ENCODE results near the gene KDM5A. TPM values are rescaled to one million over a fixed set of nuclear protein-coding genes. Genes with fewer than 3 reads are reported as not detected.

Gene KDM5A
- total RNA-seq, 2 experiments from 2014 or later: 39.6 to 88.8 TPM

- H3K9me2 ChIP-seq (ENCODE audit: insufficient read depth, low read length): no peaks in the 10 kb centered on the region
- no peak for DNase-seq (ENCODE audit: low spot score)
- CTCF ChIA-PET (ENCODE audit: unreplicated experiment): no interaction called here
- H4K20me1 ChIP-seq (ENCODE audit: insufficient read depth, low read length): no peaks in the 10 kb centered on the region; the same call in 1 of the 2 replicates
- intact Hi-C loops (cut with micrococcal nuclease; ENCODE audit: unreplicated experiment): no loop called here
- no peak overlapping the region for H3K27ac ChIP-seq (ENCODE audit: low read depth, low read length, poor library complexity, severe bottlenecking)
- POLR2A ChIA-PET: interaction anchor here (0.6 kb wide), 1 partner anchor 32 kb away, joined by 3 read pairs; no protein-coding TSS in a partner anchor
- no peaks in the 10 kb centered on the region for H3K9me3 ChIP-seq (ENCODE audit: low read length)
- TF ChIP-seq CTCF (conservative IDR thresholded peaks at IDR 0.05; ENCODE audit: low read length): no peak
- no peak for TF ChIP-seq EZH2phosphoT487 (IDR thresholded peaks at IDR 0.05; ENCODE audit: borderline replicate concordance, low read depth, low read length)
- H3K4me2 ChIP-seq (ENCODE audit: low read length): no peak overlapping the region
- H2AFZ ChIP-seq (ENCODE audit: low read length): no peak overlapping the region
- H3K4me3 ChIP-seq (ENCODE audit: low read depth, low read length, poor library complexity, severe bottlenecking): no peak overlapping the region
- H3K79me2 ChIP-seq (ENCODE audit: insufficient read depth, low read depth, low read length): no peaks in the 10 kb centered on the region
- H3K4me1 ChIP-seq (ENCODE audit: insufficient read depth, low read length, poor library complexity, severe bottlenecking): no peaks in the 10 kb centered on the region
- no TSS peak for BruUV-seq (replicated peaks)
- peaks cover 78% of the 10 kb centered on the region for H3K36me3 ChIP-seq (ENCODE audit: insufficient read depth, low read length)
Observed at GRCh38 chr12:331287-331686, 57.8 kb downstream of the KDM5A start.

GRCh38 chr12:325906-326305 is 63.2 kb downstream of the KDM5A start:
- no peak for TF ChIP-seq CTCF (conservative IDR thresholded peaks at IDR 0.05; ENCODE audit: low read length)
- no peak for TF ChIP-seq EZH2phosphoT487 (IDR thresholded peaks at IDR 0.05; ENCODE audit: borderline replicate concordance, low read depth, low read length)
- CTCF ChIA-PET (ENCODE audit: unreplicated experiment): no interaction called here
- intact Hi-C loops (cut with micrococcal nuclease; ENCODE audit: unreplicated experiment): no loop called here
- Histone ChIP-seq H3K9me3 (ENCODE audit: low read length) (no peaks in the 10 kb centered on the region), H4K20me1 (ENCODE audit: insufficient read depth, low read length) (no peaks in the 10 kb centered on the region), H2AFZ (ENCODE audit: low read length) (no peak overlapping the region), H3K4me2 (ENCODE audit: low read length) (no peak overlapping the region), H3K4me1 (ENCODE audit: insufficient read depth, low read length, poor library complexity, severe bottlenecking) (no peaks in the 10 kb centered on the region), H3K9me2 (ENCODE audit: insufficient read depth, low read length) (no peaks in the 10 kb centered on the region), H3K4me3 (ENCODE audit: low read depth, low read length, poor library complexity, severe bottlenecking) (no peak overlapping the region), H3K36me3 (ENCODE audit: insufficient read depth, low read length) (peaks cover 82% of the 10 kb centered on the region), H3K79me2 (ENCODE audit: insufficient read depth, low read depth, low read length) (no peaks in the 10 kb centered on the region), H3K27ac (ENCODE audit: low read depth, low read length, poor library complexity, severe bottlenecking) (no peak overlapping the region)
- DNase-seq (ENCODE audit: low spot score): no peak
- POLR2A ChIA-PET: no interaction called here
- no TSS peak for BruUV-seq (replicated peaks)

- H3K9me2 ChIP-seq (ENCODE audit: insufficient read depth, low read length): no peaks in the 10 kb centered on the region
- H3K79me2 ChIP-seq (ENCODE audit: insufficient read depth, low read depth, low read length): no peaks in the 10 kb centered on the region
- H3K4me2 ChIP-seq (ENCODE audit: low read length): no peak overlapping the region
- H3K27ac ChIP-seq (ENCODE audit: low read depth, low read length, poor library complexity, severe bottlenecking): no peak overlapping the region
- H3K4me3 ChIP-seq (ENCODE audit: low read depth, low read length, poor library complexity, severe bottlenecking): no peak overlapping the region
- no peak overlapping the region for H2AFZ ChIP-seq (ENCODE audit: low read length)
- DNase-seq (ENCODE audit: low spot score): no peak
- intact Hi-C loops (cut with micrococcal nuclease; ENCODE audit: unreplicated experiment): no loop called here
- no peaks in the 10 kb centered on the region for H3K9me3 ChIP-seq (ENCODE audit: low read length)
- no TSS peak for BruUV-seq (replicated peaks)
- no peak for TF ChIP-seq CTCF (conservative IDR thresholded peaks at IDR 0.05; ENCODE audit: low read length)
- no peak for TF ChIP-seq EZH2phosphoT487 (IDR thresholded peaks at IDR 0.05; ENCODE audit: borderline replicate concordance, low read depth, low read length)
- no peaks in the 10 kb centered on the region for H4K20me1 ChIP-seq (ENCODE audit: insufficient read depth, low read length)
- CTCF ChIA-PET (ENCODE audit: unreplicated experiment): no interaction called here
- POLR2A ChIA-PET: no interaction called here
- H3K36me3 ChIP-seq (ENCODE audit: insufficient read depth, low read length): peaks cover 90% of the 10 kb centered on the region
- no peaks in the 10 kb centered on the region for H3K4me1 ChIP-seq (ENCODE audit: insufficient read depth, low read length, poor library complexity, severe bottlenecking)
Observed at GRCh38 chr12:323507-323906, 65.6 kb downstream of the KDM5A start.
